ENCODE results near the gene CFAP45. TPM values are rescaled to one million over a fixed set of nuclear protein-coding genes. Genes with fewer than 3 reads are reported as not detected.
A peak's percentile ranks its signal among the peaks of the same experiment; 100 is the strongest.

CFAP45 gene
- total RNA-seq, 1 donor from 2014 or later: 1.6 TPM

DNA sequence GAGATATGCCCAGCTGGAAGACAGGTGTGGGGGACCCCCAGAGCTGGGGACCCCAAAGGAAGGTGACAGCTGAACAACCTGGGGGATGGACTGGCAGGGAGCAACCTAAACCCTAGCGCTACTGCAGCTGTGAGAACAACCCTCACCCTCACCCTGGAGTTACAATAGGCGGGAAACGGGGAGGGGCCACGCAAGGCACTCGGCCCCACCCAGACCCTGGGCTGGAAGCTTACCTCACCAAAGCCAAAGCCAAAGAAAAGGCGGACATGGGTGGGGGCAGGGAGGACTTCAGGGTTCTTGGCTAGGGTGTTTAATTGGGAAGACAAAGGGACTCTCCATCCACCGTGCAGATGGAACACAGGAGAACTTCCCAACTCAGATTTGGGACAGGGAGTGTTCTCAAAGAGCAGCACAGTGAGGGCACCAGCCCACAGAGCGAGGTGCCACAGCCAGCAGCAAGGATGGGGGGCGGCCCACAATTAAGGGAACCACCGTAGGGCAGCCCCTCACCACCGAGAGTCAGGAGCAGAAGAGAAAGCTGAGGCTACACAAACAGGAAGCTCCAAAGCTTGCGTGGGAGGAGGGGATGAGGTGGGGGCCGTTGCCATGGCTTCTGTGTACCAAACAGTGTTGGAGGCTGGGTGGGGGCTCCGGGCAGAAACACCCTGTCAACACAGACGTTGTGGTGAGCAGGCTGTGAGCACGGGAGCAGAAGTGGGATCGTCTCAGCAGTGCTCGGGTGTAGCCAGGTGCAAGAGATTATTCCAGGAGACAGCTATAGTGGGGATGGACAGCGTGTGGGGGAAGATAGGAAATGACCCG, 23.4 kb upstream of the CFAP45 start:
- DNase-seq (ENCODE audit: low spot score): peak; percentile 86

DNA sequence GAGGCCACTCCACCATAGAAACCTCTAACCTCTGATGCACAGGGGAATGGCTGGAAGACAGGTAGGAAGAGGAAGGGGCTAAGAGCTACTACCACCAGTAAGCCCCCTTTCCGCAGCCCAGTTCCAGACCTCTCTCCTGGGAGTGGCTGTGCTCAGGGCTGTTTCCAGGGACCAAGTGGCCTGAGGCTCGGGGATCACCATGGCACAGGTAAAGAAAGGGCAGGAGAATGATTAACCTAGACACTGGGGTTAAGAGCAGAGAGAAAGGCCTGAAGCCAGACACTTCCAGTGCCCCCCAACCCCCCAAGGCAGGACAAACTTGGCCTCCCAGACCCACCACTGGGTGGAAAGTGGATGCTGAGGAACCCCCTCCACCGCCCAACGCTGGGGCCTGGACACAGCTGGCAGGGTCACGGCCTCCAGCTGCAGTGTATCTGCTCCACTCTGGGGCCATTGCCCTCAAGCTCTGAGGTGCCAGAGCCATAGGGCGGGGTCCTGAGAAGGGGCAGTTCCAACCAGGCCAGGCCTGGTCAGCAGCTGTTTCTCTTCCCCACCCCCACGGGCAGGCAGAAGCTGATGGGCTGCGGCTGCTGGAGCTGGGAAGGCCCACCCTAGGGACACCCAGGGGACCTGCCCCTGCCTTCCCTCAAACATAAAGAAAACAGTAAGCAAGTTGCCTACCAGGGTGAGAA, 22.7 kb upstream of the CFAP45 start:
- no peak for DNase-seq (ENCODE audit: low spot score)

DNA sequence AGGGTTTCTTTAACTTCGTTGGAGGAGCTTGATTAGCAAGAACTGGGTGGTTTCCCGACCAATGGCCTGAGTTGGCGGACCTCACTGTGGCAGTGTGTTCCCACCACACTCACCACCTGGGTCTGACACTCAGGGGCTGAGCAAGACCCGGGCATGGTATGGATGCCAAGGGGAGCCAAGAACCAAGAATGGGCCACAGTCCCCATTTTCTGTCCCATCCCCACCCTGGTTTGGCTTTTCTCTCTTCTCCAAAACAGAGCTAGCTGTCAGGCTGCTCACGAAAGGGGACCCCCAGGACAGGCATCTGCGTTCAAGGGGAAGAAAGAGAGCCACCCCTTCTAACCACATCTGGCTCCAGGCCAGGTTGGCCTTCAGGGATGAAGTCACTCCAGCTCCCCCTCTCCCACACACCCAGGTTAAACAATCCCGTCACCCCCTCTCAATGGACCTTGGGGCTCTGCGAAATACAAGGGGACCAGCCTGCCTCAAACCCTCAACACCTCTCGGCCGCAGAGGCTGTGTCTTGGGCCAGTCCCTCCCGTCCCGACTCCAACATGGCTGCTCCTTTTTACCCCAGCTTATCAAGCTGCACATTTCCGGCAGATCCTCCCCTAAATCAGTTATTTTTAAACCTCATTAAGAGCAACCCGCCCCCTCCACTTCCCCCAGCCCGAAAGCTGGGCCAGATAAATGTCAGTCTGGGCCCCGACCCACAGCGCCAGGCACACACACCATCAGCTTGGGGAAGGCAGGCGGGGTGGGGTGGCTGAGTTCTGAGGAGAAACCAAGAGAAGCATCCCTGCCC, 21.9 kb upstream of the CFAP45 start:
- no peak for DNase-seq (ENCODE audit: low spot score)

DNA sequence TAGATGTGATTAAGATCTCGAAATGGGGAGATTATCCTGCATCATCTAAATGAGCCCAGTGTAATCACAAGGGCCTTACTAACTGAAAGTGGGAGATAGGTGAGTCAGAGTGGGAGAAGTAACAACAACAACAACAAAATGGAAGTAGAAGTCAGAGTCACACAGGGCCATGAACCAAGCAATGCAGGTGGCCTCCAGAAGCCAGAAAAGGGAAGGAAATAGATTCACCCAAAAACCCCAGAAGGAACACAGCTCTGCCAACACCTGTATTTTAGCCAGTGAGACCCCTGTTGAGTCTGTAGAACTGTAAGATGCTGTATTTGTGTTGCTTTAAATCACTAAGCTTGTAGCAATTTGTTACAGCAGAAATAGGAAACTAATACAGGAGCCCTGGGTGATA, 21.3 kb upstream of the CFAP45 start:
- DNase-seq (ENCODE audit: low spot score): no peak

DNA sequence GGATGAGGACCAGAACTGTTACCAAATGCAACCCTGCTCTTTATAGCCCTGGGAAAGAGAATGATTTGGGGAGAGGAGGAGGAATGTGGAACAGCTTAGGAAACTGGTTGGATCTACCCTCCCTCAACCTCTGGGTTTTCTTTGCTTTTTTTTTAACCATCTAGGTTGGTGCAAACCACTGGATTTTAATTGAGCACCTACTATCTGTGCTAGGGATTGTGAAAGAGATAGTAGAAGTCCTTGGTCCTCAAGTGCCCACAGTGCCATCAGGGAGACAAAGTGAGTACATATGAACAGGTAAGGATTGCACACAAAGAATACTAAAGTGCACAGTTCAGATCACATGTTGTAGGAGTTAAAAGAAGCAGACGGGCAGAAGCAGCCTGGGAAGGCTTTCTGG, 20.7 kb upstream of the CFAP45 start:
- no peak for DNase-seq (ENCODE audit: low spot score)

DNA sequence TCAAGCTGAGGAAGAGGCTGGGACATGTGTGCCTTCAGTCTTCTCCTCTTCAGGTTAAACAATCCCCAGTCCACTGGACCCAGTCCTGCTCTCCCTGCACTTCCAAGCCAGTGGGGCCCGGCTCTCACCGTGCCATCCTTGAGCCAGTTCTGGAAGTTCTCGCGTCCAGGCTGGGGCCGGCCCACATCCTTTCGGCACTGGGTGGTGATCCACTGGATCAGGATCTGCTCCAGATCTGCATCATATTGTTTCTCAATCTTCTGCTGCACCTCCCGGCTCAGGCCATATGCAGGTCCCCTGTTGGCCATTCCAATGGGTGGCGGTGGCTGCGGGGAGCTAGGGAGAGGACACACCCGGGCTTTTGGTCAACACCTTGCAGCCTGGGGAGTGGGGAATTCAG, 20.2 kb upstream of the CFAP45 start:
- DNase-seq (ENCODE audit: low spot score): no peak

DNA sequence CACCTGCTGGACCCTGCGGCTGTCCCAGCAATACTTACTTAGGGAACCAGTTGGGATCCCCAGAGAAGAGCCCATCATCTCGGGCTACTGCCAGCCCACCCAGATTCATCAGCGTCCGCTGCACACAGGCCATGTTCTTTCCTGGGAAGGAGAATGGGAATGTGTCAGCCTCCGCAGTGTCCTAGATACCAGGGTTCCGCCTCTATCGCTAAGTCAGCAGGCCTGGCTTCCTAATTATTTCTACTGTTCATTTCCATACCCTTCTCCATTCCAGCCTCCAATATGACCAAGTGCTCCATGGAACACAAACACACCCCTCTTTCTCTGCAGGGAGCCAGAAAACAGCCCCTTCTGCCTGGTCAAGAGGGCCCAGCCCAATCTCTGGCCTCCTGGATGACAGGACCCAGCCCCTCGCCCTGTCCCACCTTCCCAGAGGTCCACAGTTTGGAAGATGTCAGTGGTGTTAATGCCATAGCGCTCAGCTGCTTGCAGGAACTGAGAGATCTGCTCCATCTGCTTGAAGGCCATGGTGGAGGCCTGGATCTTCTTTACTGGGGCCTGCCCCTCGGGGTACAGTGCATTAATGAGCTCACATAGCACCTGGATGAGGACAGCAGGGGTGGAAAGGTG, 19.4 kb upstream of the CFAP45 start:
- DNase-seq (ENCODE audit: low spot score): no peak

DNA sequence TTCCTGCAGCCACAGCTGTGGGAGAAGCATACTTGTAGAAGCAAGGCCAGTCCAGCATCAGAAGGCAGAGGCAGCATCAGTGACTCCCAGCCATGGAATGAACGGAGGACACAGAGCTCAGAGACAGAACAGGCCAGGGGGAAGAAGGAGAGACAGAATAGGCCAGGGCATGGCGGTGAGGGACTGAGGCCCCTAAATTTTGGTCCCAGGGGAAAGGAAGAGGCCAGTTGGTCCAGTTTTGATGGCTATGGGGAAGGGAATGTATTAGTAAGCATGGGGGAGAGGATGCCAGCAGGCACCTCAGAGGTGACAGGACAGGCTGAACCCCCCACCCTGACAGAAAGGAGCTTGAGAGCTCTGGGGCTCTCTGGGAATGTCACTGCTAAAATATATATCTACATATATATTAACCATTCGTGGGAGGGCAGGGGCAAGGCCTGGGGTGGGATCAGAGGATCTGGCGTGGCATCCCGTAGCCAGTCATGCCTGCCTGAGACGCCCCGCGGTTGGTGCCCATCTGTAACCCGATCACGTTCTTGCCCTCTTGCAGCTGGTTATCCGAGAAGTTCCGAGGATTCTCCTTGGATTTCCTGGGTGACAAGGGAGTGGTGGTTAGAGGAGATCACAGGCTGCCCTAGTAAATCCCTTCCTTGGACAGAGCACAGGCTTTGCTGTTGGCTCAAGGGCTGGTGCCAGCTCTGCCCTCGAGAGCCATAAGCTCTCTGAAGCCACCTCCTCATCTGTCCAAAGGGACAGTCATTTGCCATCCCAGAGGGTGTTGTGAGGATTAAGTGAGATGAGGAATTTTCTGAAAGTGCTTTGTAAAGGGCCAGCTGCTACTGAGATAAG, 18.6 kb upstream of the CFAP45 start:
- DNase-seq (ENCODE audit: low spot score): no peak

DNA sequence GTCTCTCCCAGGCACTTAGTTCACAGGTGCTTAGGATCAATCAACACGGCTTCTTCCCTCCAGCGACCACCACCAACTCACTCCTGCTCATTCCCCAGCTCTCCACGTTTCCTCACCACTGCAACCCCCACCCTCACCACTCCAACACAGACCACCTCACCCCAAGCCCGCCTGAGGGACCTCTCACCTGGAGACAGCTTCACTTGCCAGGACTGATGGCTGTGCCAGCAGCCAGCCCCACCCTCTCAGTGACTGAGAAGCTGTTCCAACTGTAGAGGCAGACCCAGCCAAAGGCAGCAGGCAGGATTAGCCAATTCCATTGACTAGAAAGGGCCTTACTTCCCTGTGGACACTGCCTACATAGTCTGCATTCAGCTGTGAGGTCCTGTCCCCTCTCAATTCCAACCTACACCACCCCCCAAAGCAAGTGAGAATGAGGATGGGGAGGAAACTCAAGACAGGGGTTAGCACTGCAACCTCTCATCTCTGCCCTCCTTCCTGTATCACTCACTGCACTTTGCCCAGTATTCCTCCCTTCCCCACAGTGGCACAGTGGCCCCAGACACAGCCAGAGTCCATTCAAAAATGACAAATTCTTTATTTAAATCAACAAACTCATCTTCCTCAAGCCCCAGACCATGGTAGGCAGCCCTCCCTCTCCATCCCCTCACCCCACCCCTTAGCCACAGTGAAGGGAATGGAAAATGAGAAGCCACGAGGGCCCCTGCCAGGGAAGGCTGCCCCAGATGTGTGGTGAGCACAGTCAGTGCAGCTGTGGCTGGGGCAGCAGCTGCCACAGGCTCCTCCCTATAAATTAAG, 17.8 kb upstream of the CFAP45 start:
- DNase-seq (ENCODE audit: low spot score): no peak

DNA sequence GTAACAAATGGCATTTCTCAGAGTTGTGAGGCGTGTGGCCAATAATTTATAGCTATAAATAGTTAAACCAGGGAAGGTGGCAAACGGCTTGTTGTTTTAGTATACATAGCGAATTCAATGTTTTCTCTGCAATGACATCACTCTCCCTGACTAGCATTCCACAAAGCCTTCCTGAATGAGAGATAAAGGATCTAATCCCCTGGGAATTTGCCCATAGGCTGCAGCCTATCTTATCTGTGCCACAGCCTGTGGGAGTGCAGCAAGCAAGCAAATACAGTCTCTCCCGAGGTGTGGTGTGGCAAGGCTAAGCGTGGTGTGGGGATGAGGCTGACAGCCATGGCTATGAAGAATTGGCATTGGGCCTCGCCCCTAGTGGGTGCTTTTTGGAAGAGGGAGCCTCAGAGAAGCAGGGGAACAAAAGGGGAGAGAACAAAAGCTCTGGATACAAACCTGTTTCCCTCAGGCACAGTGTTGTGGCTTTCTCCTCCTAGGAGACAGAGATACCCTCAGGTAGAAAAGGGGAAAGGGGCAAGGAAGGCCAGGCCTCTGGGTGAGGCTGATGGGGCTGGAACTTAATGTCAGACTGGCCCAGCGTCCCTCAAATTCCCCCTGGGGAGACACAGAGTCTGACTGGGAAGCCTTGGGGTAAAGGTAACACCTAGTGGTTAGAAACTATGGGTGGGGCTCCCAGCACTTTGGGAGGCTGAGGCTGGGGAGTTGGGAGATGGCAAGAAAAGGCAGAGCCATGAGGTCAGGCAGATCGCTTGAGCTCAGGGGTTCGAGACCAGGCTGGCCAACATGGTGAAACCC, 16.5 kb upstream of the CFAP45 start:
- DNase-seq (ENCODE audit: low spot score): no peak

DNA sequence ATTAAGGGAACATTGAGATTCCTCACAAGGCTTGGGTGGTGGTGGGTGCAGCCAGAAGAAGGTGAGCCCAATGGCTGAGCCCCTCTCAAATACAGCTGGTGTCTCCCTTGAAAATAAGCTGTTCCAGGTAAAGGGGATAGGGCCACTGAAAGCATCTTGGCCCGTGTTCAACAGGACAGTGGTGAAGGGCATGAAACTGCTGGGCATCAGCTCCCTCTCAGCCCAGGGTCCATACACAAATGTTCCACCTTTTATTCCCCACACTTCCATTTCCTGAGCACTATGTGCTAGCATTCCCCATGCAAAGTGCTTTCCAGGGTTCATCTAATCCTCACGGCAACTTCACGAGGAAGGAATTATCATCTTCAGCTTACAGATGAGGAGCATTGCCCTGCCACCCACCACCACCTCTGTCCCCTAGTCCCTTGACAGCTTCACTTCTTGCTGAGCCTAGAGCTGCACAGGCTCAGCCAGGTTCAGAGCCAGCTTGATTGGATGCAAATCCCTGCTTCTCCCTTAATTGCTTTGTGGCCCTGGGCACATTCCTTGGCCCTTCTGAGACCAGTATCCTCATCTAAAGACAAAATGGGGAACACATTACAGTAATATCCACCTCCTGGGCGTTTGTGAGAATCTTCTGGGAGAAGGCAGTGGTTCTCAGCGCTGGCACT, 15.7 kb upstream of the CFAP45 start:
- no peak for DNase-seq (ENCODE audit: low spot score)

DNA sequence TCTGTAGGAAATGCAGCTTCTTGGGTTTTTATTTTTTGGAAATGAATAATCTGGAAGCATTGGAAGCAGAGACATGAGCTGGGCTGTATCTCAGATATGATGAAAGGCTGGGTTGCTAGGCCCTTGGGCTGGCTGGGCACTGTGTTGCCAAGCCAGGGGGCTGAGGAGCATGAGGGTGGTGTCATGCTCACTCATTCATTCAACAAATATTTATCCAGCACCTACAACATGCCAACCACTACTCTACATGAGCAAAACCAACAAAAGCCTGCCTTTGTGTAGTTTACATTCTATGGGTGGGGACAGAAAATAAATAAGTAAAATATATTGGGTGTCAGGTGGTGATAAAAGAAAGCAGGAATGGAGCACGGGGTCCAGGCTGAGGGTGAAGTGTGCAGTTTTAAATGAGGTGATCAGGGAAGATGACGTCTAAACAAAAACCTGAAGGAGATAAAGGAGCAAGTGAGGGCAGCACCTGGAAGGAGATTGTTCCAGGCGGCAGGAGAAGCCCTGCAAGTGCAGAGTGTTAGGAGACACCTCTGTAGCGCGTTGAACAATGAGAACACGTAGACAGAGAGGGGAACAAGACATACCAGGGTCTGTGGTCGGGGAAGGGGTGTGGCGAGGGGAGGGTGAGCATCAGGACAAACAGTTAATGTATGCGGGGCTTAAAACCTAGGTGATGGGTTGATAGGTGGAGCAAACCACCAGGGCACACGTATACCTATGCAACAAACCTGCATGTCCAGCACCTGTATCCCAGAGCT, 14.5 kb upstream of the CFAP45 start:
- no peak for DNase-seq (ENCODE audit: low spot score)

DNA sequence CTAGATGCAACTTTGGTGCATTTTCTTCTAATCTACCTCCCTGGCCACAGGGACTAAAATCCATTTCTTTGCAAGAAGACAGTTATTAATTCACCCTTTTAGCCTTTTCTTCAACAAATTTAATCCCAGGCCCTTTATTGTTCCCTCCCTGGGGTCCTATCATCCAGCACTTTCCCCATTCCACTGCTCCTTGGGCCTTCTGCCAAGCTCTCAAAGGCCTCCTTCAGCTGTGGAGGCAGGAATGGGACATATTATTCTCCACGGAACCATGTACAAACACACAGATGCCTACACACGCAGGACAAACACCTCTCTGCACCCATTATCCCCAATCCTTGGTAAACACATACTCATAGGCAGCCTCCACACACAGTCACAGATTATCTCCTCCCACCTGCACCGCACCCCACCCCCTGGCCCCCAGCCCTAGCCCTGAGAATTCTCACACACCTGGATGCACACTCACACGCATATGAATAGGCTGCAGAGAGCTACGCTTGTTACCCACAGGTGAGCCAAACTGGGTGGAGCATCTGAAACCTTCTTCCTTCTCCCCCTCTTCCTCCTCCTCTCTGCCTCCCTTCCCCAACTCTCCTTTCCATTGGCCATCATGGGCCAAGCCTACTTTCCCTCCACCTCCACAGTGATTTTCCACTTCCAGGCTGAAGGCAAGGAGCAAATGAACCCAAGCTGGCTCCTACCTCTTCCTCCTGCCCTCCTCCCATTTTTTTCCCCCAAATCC, 13.7 kb upstream of the CFAP45 start:
- DNase-seq (ENCODE audit: low spot score): no peak

DNA sequence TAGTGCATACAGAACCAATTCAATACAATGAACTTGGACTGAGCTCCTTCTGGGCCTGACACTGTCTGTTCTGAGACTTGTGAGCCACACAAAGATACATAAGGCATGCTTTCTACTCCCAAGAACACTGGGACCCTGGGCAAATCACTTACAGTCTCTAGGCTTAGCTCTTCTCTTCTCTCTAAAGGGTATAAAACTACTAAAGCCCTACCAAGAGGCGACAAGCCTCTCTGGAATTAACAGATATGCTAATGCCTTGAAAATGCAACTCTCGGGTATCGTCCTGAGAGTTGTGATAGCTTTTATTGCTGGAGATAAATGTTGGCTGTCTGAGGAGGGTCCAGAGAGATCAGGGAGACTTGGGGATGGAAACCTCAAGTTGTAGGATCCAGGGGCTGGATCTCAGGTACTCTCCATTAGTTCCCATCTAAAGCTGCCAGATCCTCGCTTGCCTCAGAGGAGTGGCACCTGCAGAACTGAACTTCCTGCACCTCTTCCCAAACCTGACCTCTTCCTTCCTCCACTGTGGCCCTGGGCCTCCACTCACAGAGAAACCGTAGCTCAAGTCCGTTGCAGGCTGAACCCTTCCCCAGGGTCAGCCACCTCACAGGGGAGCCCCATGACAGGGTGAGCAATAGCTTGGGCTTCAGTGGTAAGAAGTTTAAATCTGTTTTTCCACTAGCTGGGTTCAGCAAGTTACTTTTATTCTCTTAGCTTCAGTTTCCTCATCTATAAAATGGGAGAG, 11.5 kb upstream of the CFAP45 start:
- no peak for DNase-seq (ENCODE audit: low spot score)

DNA sequence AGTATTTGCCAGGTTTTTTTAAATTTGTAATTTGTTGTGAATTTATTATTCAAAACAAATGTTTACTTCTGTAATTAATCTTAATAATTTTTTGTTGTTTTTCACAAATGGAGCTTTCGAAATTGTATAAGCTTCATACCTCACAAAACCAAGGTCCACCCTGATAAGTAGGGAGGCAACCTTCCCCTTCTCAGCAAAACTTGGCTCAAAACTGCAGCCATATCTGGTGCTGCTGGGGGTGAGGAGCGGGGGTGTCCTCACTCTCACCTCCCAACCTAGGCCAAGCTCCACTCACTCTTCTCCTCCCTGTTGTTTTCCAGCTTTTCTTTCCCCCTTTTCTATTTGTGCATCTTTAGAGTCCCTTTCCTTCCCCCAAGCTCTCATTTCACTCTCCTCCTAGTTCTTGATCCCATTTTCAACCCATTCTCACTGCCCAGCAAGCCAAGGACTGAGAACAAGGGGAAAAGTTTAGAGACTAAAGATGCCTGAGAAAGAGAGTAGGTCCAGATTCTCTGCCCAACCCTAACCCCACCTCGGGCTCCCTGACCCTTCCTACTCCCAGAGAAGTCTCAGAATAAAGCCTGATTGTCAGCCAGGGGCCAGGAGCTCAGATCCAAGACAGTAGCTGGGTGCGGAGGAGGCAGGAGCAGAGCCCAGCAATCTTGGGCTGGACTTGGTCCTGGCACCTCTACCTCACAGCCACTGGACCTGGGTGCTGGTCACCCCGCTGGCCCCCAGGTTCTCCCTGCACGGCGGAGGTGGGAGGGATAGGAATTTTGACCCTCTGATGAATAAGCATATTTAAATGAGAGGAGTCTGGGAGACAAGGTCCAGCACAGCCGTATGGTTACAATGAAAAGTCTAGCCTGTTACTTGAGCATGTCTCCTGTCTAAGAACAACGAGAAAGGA, 8.3 kb upstream of the CFAP45 start:
- DNase-seq (ENCODE audit: low spot score): no peak

DNA sequence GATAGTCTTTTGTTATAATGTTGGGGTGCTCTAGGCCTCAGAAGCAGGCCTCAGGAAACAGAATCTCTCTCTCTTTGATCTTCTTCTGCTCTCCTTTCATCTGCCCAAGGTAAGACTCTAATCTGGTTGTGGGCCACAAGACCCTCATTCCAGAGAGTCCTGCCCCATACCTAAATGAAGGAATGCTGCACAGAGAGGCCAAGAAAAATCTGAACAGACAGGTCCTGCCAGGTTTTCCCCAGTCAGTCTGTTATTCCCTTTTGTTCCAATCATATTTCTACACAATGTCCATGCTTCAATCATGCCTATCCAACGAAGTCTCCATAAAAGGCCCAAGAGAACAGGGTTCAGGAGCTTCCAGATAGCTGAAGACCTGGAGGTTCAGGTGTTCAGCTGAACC, 7.0 kb upstream of the CFAP45 start:
- no peak for DNase-seq (ENCODE audit: low spot score)

Measured in ureter (tissue), 1 donor.